Tibial nerve (tissue), 4 donors: Measurements from ENCODE around the gene SYT3.

Experiments used
- CTCF ChIP-seq, 5 experiments: fragments of 200-600 bp in 3 of 5; fragments of 450-650 bp in 2 of 5; sonication (generic) in 3 of 5; IDR thresholded peaks; one replicate each; pipeline ENCODE4 v1.5.1; 2016 to 2019; ENCODE audit warnings: antibody characterized with exemption in 5 of 5, mild to moderate bottlenecking in 3 of 5, moderate library complexity in 2 of 5
- EP300 ChIP-seq, 2 donors: sonication (generic); formaldehyde crosslinking; IDR thresholded peaks; one replicate each; pipeline ENCODE4 v1.6.1; 2017; ENCODE audit warnings: antibody characterized with exemption in 2 of 2, mild to moderate bottlenecking in 1 of 2

DNA sequence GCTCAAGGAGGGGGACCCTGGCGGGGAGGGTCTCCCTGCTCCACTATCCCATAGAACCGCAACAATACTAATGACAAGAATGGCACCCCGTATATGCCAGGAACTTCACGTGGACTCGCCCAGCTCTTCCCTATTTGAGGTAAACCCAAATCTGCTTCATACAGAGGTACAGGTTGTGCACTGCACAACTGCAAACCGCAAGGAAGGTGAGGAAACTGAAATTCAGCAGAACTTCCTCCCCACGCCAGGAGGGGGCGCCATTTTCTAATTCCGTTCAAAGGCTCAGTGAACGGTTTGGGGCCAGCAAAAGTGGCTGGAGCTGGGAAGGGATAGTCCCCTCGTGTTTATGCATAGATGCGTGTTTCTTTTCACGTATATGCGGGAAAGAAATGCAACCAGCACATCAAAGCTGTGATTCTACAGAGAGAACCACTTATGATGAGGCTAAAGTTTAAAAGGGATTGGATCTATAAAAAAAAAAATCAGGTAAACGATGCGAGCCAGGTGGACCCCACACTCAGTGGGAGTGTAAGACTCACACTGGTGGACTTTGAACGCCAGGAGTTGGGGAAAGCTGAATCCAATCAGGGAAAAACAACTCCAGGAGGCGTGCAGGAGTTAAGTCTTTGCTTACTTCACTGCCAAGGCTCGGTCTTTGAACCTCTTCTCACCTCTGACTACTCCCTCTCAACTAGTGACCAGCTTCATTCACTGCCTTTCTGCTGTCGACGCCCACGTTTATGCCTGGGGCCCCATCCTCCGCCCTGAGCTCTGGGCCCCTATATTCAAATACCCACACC lies 29.8 kb upstream of the SYT3 start:
- TF ChIP-seq CTCF (IDR thresholded peaks at IDR 0.05), result peak; percentile 40 to 56 (median 55)
- no peak for TF ChIP-seq EP300 (IDR thresholded peaks at IDR 0.05)
